ENCODE results near the gene COL23A1. TPM values are rescaled to one million over a fixed set of nuclear protein-coding genes. Genes with fewer than 3 reads are reported as not detected.

COL23A1 gene
- polyA plus RNA-seq, 1 donor (not counting 4 experiments of a cell fraction or from before 2014, with no cell fraction given) = not detected

- Histone ChIP-seq H3K9me3 (ENCODE audit: control insufficient read depth, low read depth, low read length) (peaks cover 3% of the 10 kb centered on the region), H2AFZ (ENCODE audit: control insufficient read depth, low read length) (no peak overlapping the region), H3K4me2 (ENCODE audit: control insufficient read depth, extremely low read depth, insufficient read depth, low read depth, low read length) (no peak overlapping the region), H3K4me1 (ENCODE audit: control insufficient read depth, extremely low read depth, insufficient read depth, low read length) (no peaks in the 10 kb centered on the region), H3K79me2 (ENCODE audit: control insufficient read depth, insufficient read depth, low read length) (no peaks in the 10 kb centered on the region), H3K9ac (ENCODE audit: control insufficient read depth, extremely low read depth, insufficient read depth, low read length) (no peak overlapping the region), H3K27ac (ENCODE audit: control insufficient read depth, insufficient read depth, low read length) (no peak overlapping the region), H4K20me1 (ENCODE audit: control insufficient read depth, extremely low read depth, insufficient read depth, low read length) (no peaks in the 10 kb centered on the region), H3K27me3 (ENCODE audit: control insufficient read depth, extremely low read depth, insufficient read depth, low read length) (no peaks in the 10 kb centered on the region), H3K36me3 (ENCODE audit: control insufficient read depth in 2 of 2, extremely low read depth in 1 of 2, insufficient read depth in 2 of 2, low read length in 2 of 2) (no peaks in the 10 kb centered on the region), H3K9me1 (ENCODE audit: control insufficient read depth, extremely low read depth, insufficient read depth, low read length) (no peaks in the 10 kb centered on the region), H3K4me3 (ENCODE audit: control insufficient read depth in 2 of 3, extremely low read depth in 1 of 3, insufficient read depth in 2 of 3, low read depth in 1 of 3, low read length in 3 of 3) (no peak overlapping the region)
- DNase-seq (ENCODE audit: low read depth, low spot score) (no peak), FAIRE-seq (no peak)
- dilution Hi-C loops (cut with MboI; ENCODE audit: extremely low pct_ligation_motif_present, low sequenced_read_pairs) = no loop called here
- TF ChIP-seq CTCF (optimal IDR thresholded peaks at IDR 0.05 in 1 of 3, IDR thresholded peaks at IDR 0.05 in 1 of 3, conservative IDR thresholded peaks at IDR 0.05 in 1 of 3; ENCODE audit: extremely low read depth in 1 of 3, insufficient read depth in 2 of 3, low read length in 3 of 3) (no peak), EZH2 (IDR thresholded peaks at IDR 0.05; ENCODE audit: low read length) (no peak)
Observed at GRCh38 chr5:178515776-178516503, 74.3 kb downstream of the COL23A1 start.

- Histone ChIP-seq H3K9me3 (ENCODE audit: control insufficient read depth, low read depth, low read length) (peaks cover 3% of the 10 kb centered on the region), H3K36me3 (ENCODE audit: control insufficient read depth in 2 of 2, extremely low read depth in 1 of 2, insufficient read depth in 2 of 2, low read length in 2 of 2) (no peaks in the 10 kb centered on the region), H3K9me1 (ENCODE audit: control insufficient read depth, extremely low read depth, insufficient read depth, low read length) (no peaks in the 10 kb centered on the region), H3K4me1 (ENCODE audit: control insufficient read depth, extremely low read depth, insufficient read depth, low read length) (no peaks in the 10 kb centered on the region), H3K27me3 (ENCODE audit: control insufficient read depth, extremely low read depth, insufficient read depth, low read length) (no peaks in the 10 kb centered on the region), H3K27ac (ENCODE audit: control insufficient read depth, insufficient read depth, low read length) (no peak overlapping the region), H3K4me2 (ENCODE audit: control insufficient read depth, extremely low read depth, insufficient read depth, low read depth, low read length) (no peak overlapping the region), H2AFZ (ENCODE audit: control insufficient read depth, low read length) (no peak overlapping the region), H3K4me3 (ENCODE audit: control insufficient read depth in 2 of 3, extremely low read depth in 1 of 3, insufficient read depth in 2 of 3, low read depth in 1 of 3, low read length in 3 of 3) (no peak overlapping the region), H3K9ac (ENCODE audit: control insufficient read depth, extremely low read depth, insufficient read depth, low read length) (no peak overlapping the region), H3K79me2 (ENCODE audit: control insufficient read depth, insufficient read depth, low read length) (no peaks in the 10 kb centered on the region), H4K20me1 (ENCODE audit: control insufficient read depth, extremely low read depth, insufficient read depth, low read length) (no peaks in the 10 kb centered on the region)
- dilution Hi-C loops (cut with MboI; ENCODE audit: extremely low pct_ligation_motif_present, low sequenced_read_pairs) = no loop called here
- no peak for DNase-seq (ENCODE audit: low read depth, low spot score)
- no peak for FAIRE-seq
- no peak for TF ChIP-seq EZH2 (IDR thresholded peaks at IDR 0.05; ENCODE audit: low read length)
- TF ChIP-seq CTCF (optimal IDR thresholded peaks at IDR 0.05 in 1 of 3, IDR thresholded peaks at IDR 0.05 in 1 of 3, conservative IDR thresholded peaks at IDR 0.05 in 1 of 3; ENCODE audit: extremely low read depth in 1 of 3, insufficient read depth in 2 of 3, low read length in 3 of 3) = no peak
Observed at GRCh38 chr5:178514851-178515418, 75.3 kb downstream of the COL23A1 start.
